DOHH2 (cell line): ENCODE results near the gene MEIOB.

Experiments used
- H3F3A ChIP-seq: fragments of 200-600 bp; sonication (generic), shearing (Covaris generic); 2 replicates; pipeline ENCODE4 v1.6.0; 2016; ENCODE audit warnings: antibody characterized with exemption, mild to moderate bottlenecking; ENCODE audit not compliant: control insufficient read depth, insufficient read depth
- H3K27ac ChIP-seq: fragments of 200-600 bp; sonication (generic); 2 replicates; pipeline ENCODE4 v1.5.1; 2014; ENCODE audit warnings: low read depth, mild to moderate bottlenecking, low read length, moderate library complexity
- H3K27me3 ChIP-seq: fragments of 200-600 bp; sonication (generic); 2 replicates; pipeline ENCODE4 v1.6.1; 2014; ENCODE audit warnings: mild to moderate bottlenecking, low read length, mixed read lengths; ENCODE audit not compliant: control insufficient read depth
- H3K36me3 ChIP-seq: fragments of 200-600 bp; sonication (generic); 2 replicates; pipeline ENCODE4 v1.6.1; 2014; ENCODE audit warnings: mild to moderate bottlenecking, low read length, moderate library complexity, mixed read lengths; ENCODE audit not compliant: control insufficient read depth
- H3K4me1 ChIP-seq: fragments of 200-600 bp; sonication (generic); 2 replicates; pipeline ENCODE4 v1.6.1; 2014; ENCODE audit warnings: mild to moderate bottlenecking, low read length, mixed read lengths; ENCODE audit not compliant: control insufficient read depth
- H3K4me2 ChIP-seq: fragments of 200-600 bp; sonication (generic); 2 replicates; pipeline ENCODE4 v1.6.0; 2014; ENCODE audit warnings: mild to moderate bottlenecking, low read length, moderate library complexity
- H3K4me3 ChIP-seq: fragments of 200-600 bp; sonication (generic); 2 replicates; pipeline ENCODE4 v1.5.1; 2014; ENCODE audit warnings: mild to moderate bottlenecking, low read length, mixed read lengths
- H3K79me2 ChIP-seq: fragments of 200-600 bp; sonication (generic); 2 replicates; pipeline ENCODE4 v1.6.1; 2014; ENCODE audit warnings: mild to moderate bottlenecking, low read length, mixed read lengths; ENCODE audit not compliant: control insufficient read depth
- H3K9me2 ChIP-seq: fragments of 200-600 bp; sonication (generic); replicated peaks from 2 replicates; pipeline ENCODE4 v1.6.1; 2014; ENCODE audit warnings: mild to moderate bottlenecking, low read length, mixed read lengths; ENCODE audit not compliant: control insufficient read depth
- H3K9me3 ChIP-seq: fragments of 200-600 bp; sonication (generic); 2 replicates; pipeline ENCODE4 v1.6.1; 2014; ENCODE audit warnings: antibody characterized with exemption, low read length, mixed read lengths; ENCODE audit not compliant: control insufficient read depth, insufficient read depth
- H4K20me1 ChIP-seq: fragments of 200-600 bp; sonication (generic); 2 replicates; pipeline ENCODE4 v1.6.0; 2014; ENCODE audit warnings: low read depth, mild to moderate bottlenecking, antibody characterized with exemption, low read length, moderate library complexity; ENCODE audit not compliant: control insufficient read depth, insufficient read depth
- EZH2phosphoT487 ChIP-seq: fragments of 200-600 bp; sonication (generic); IDR thresholded peaks from 2 replicates; pipeline ENCODE4 v1.6.1; 2017; ENCODE audit warnings: borderline replicate concordance, mild to moderate bottlenecking, antibody characterized with exemption, low read length, moderate library complexity, mixed read lengths
- TF ChIP-seq, protein P1 (sequence below): fragments of 200-600 bp; sonication (generic); IDR thresholded peaks from one replicate; pipeline ENCODE4 v1.5.1; 2014; ENCODE audit warnings: antibody characterized with exemption, mild to moderate bottlenecking, low read depth, low read length; ENCODE audit not compliant: poor library complexity, severe bottlenecking

Gene MEIOB

DNA sequence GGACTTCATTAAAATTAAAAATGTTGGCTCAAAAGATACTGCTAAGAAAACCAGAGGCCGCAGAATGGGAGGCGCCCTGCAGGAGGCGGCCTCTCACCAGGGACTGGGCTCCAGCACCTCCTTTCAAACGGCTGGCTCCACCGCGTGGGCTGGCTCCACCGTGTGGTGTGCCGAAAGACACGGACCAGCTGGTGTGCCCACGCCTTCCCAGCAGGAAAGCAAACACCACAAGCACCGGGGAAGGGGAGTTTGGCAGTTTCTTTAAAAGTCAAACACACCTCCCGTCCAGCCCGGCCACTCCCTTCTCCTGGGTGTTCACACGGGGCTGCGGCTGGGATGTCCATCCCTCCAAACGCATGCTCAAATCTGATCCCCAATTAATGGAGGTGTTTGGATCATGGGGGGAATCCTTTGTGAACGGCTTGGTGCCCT is 59.2 kb downstream of the MEIOB start:
- TF ChIP-seq, protein P1, sequence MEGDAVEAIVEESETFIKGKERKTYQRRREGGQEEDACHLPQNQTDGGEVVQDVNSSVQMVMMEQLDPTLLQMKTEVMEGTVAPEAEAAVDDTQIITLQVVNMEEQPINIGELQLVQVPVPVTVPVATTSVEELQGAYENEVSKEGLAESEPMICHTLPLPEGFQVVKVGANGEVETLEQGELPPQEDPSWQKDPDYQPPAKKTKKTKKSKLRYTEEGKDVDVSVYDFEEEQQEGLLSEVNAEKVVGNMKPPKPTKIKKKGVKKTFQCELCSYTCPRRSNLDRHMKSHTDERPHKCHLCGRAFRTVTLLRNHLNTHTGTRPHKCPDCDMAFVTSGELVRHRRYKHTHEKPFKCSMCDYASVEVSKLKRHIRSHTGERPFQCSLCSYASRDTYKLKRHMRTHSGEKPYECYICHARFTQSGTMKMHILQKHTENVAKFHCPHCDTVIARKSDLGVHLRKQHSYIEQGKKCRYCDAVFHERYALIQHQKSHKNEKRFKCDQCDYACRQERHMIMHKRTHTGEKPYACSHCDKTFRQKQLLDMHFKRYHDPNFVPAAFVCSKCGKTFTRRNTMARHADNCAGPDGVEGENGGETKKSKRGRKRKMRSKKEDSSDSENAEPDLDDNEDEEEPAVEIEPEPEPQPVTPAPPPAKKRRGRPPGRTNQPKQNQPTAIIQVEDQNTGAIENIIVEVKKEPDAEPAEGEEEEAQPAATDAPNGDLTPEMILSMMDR, result no peak
- no peak for TF ChIP-seq EZH2phosphoT487
- no peaks in the 10 kb centered on the region for H3F3A ChIP-seq
- no peaks in the 10 kb centered on the region for H3K9me2 ChIP-seq
- H3K4me1 ChIP-seq, result no peaks in the 10 kb centered on the region
- no peaks in the 10 kb centered on the region for H3K36me3 ChIP-seq
- no peaks in the 10 kb centered on the region for H3K27me3 ChIP-seq
- no peak overlapping the region for H3K4me2 ChIP-seq
- H3K9me3 ChIP-seq, result no peaks in the 10 kb centered on the region
- no peaks in the 10 kb centered on the region for H3K79me2 ChIP-seq
- no peak overlapping the region for H3K27ac ChIP-seq
- H4K20me1 ChIP-seq, result no peaks in the 10 kb centered on the region
- no peak overlapping the region for H3K4me3 ChIP-seq

DNA sequence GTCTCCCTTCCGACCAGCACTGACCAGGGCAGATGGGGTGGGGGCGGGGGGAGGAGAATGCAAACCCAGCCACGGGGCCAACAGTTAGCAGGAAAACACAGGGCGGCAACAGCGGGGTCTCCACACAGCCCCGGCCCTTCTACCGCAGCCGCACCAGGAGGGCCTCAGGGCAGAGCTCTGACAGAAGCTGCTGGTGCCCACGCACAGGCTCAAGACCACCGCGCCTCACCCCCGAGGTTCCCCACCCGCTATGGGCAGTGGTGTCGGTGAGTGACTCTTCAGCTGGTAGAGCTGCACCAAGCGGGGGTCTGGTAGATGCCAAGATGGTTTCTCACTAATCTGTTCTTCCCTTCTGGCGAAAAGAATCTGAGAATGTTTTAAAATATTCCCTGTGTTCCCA is 61.4 kb downstream of the MEIOB start:
- Histone ChIP-seq H3K4me2 (no peak overlapping the region), H3K27ac (no peak overlapping the region), H3F3A (no peaks in the 10 kb centered on the region), H3K9me2 (no peaks in the 10 kb centered on the region), H3K27me3 (no peaks in the 10 kb centered on the region), H3K36me3 (no peaks in the 10 kb centered on the region), H3K9me3 (no peaks in the 10 kb centered on the region), H4K20me1 (no peaks in the 10 kb centered on the region), H3K4me3 (no peak overlapping the region), H3K4me1 (no peaks in the 10 kb centered on the region), H3K79me2 (no peaks in the 10 kb centered on the region)
- TF ChIP-seq, protein P1, result no peak
- TF ChIP-seq EZH2phosphoT487, result no peak

GRCh38 chr16:1810106-1810505 is 61.9 kb downstream of the MEIOB start:
- no peaks in the 10 kb centered on the region for H3K9me3 ChIP-seq
- H3K4me2 ChIP-seq, result no peak overlapping the region
- H3K36me3 ChIP-seq, result no peaks in the 10 kb centered on the region
- no peaks in the 10 kb centered on the region for H3K27me3 ChIP-seq
- H3K27ac ChIP-seq, result no peak overlapping the region
- no peaks in the 10 kb centered on the region for H3K4me1 ChIP-seq
- no peaks in the 10 kb centered on the region for H3K79me2 ChIP-seq
- no peak for TF ChIP-seq EZH2phosphoT487
- TF ChIP-seq, protein P1, result no peak
- no peaks in the 10 kb centered on the region for H3K9me2 ChIP-seq
- H4K20me1 ChIP-seq, result no peaks in the 10 kb centered on the region
- H3F3A ChIP-seq, result no peaks in the 10 kb centered on the region
- H3K4me3 ChIP-seq, result no peak overlapping the region

DNA sequence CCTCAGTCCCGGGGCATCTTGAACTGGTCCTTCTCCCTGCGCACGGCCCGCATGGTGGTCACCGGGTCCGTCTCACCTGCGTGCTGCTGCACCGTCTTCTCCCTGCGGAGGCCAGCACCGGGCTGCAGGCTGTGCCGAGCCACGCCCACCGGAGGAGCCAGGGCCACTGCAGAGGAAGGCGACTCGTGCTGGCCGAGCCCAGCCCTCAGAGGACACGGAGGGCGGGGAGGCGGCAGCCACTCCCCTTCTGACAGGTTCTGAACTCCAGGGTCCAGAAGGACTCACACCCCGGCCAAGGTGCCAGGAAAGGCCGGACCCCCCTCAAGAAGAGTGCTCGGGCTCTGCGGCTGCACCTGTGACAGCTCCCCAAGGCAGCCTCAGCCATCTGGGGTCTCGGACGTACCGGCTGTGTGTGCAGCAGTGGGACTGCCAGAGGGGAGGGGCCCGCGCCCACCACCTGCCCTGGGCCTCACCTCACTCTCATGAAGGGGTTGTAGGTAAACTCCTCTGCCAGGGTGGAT is 62.6 kb downstream of the MEIOB start:
- no peaks in the 10 kb centered on the region for H3F3A ChIP-seq
- H3K4me3 ChIP-seq, result no peak overlapping the region
- no peaks in the 10 kb centered on the region for H3K9me3 ChIP-seq
- H3K9me2 ChIP-seq, result no peaks in the 10 kb centered on the region
- no peak overlapping the region for H3K27ac ChIP-seq
- no peaks in the 10 kb centered on the region for H3K4me1 ChIP-seq
- no peaks in the 10 kb centered on the region for H3K36me3 ChIP-seq
- TF ChIP-seq, protein P1, result no peak
- no peak for TF ChIP-seq EZH2phosphoT487
- no peaks in the 10 kb centered on the region for H3K27me3 ChIP-seq
- H4K20me1 ChIP-seq, result no peaks in the 10 kb centered on the region
- H3K4me2 ChIP-seq, result no peak overlapping the region
- no peaks in the 10 kb centered on the region for H3K79me2 ChIP-seq
